HK-2 (cell line): Measurements from ENCODE around the gene EBF3.

Source experiments
- DNase-seq: peaks from one replicate; pipeline ENCODE4 v3.0.0-alpha.2; 2018; ENCODE audit not compliant: unreplicated experiment

The EBF3 gene

GRCh38 chr10:129945064-129945463 lies 19.0 kb downstream of the EBF3 start:
- DNase-seq, result no peak

- DNase-seq, result no peak
Observed at GRCh38 chr10:129944456-129944855, 19.6 kb downstream of the EBF3 start.

DNA sequence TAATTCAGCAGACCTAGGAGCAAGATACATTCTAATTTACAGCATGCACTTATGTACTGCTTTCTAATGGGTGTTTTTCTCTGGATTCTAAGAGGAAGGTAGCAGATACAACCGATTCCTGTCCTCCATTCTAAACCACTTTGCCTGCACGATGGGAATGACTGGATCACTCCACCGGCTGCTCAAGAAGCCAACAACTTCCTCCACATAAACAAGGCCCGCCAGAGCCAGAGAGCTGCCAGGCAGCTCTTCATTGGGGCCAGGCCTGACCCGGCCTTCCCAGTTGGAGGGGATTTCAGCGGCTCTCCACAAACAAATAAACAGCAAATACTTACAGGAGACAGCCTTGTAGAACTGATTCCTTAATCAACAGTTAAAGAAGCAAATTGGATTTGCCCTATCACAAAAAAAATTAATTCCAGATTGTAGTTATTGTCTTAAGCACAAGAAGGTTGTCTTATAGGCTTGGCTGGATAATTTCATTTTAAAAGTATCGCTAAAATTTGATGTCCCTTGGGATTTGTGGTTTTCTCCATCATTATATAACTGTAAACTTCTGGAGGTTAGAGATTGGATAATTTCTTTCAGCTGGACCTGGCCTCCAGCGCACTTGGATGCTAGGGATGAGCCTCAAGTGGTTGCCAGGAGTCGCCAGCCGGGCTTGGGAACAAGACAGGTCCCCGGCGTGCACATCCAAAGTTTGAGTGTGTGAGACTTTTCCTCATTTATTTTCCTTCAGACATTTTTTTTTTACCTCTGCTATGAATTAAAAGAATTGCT lies 20.9 kb downstream of the EBF3 start:
- DNase-seq, result no peak

- DNase-seq, result no peak
Observed at GRCh38 chr10:129942391-129942790, 21.7 kb downstream of the EBF3 start.

GRCh38 chr10:129942019-129942277 lies 22.1 kb downstream of the EBF3 start:
- no peak for DNase-seq

- no peak for DNase-seq
Observed at GRCh38 chr10:129941199-129942018, 22.7 kb downstream of the EBF3 start.

DNA sequence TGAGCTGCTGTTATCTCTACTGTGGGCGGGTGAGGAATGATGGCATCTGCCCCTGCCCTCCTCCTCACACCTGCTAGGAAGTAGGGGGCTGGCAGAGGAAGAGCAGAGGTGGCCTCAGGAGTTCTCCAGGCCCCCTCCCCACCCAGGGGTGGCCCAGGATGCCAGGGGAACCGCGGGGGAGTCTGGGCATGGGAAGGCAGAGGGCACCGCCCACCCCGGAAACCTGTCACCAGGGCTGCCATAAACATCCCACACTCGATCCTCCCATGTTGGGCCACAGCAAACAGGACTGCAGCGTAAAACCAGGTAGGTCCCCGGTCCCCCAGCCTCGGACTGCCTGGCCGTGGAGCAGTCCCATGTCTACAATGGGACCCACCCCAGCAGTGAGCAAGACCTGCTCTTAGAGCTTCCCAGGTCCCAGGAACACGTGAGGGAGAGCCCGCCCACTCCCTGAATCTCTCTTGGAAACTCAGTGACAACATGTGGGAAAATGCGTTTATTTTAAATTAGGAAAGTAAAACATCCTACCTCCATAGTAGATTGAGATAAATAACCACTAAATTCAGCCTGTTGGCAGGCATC lies 23.4 kb downstream of the EBF3 start:
- DNase-seq, result no peak

GRCh38 chr10:129939416-129940275 lies 24.4 kb downstream of the EBF3 start:
- DNase-seq, result no peak

DNA sequence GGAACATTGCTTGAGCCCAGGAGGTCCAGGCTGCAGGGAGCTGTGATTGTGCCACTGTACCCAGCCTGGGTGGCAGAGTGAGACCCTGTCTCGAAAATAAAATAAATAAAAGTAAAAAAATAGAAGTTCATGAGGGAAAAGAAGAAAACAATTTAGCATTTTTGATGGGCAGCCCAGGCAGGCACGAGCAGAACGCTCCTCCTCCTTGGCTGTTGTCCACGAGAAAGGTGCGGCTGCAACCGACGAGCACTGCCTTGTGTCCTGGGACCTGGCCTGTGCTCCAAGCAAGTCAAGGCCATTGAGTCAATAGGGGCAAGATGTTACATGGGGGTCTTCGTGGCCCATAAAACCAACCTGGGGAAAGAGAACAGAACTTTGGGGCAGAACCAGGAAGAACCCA lies 25.6 kb downstream of the EBF3 start:
- DNase-seq, result no peak

- no peak for DNase-seq
Observed at GRCh38 chr10:129937351-129937751, 26.7 kb downstream of the EBF3 start.

- no peak for DNase-seq
Observed at GRCh38 chr10:129936923-129937300, 27.2 kb downstream of the EBF3 start.

- no peak for DNase-seq
Observed at GRCh38 chr10:129936266-129936922, 27.7 kb downstream of the EBF3 start.

GRCh38 chr10:129935867-129936152 lies 28.3 kb downstream of the EBF3 start:
- no peak for DNase-seq

DNA sequence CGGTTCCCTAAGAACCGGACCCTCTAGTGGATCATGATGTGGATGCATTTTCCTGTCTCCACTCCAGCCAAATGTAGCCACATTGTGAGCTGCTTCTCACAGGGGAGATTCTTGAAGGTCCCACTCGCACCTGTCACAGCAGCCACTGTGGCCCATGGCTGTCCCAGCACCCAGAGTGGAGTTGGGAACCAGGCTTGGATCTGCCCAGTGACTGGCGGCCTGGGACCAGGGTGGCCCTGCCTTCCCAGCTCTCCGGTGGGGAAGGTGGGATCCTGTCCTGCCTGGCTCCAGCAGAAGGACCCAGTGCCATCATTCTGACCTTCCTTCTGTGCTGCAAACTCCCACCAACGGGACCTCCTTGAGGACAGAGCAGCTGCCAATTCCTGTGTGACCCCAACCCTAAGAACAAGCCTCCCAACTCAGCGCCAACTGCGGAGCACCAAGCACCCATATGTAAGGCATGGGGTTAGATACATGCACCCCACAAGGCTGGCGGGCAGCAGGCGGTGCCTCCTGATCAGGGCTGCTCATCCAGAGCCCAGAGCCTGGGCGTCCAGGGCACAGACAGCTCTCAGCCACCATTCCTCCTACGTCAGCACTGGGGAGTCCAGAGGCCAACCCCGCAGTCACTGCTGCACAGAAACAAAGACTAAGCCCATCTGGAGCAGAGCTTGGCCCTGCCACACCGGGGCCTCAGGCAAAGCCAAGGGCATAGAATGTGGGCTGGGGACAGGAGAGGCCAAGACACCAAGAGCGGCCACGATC lies 28.8 kb downstream of the EBF3 start:
- no peak for DNase-seq

- DNase-seq, result no peak
Observed at GRCh38 chr10:129934196-129934925, 29.7 kb downstream of the EBF3 start.

DNA sequence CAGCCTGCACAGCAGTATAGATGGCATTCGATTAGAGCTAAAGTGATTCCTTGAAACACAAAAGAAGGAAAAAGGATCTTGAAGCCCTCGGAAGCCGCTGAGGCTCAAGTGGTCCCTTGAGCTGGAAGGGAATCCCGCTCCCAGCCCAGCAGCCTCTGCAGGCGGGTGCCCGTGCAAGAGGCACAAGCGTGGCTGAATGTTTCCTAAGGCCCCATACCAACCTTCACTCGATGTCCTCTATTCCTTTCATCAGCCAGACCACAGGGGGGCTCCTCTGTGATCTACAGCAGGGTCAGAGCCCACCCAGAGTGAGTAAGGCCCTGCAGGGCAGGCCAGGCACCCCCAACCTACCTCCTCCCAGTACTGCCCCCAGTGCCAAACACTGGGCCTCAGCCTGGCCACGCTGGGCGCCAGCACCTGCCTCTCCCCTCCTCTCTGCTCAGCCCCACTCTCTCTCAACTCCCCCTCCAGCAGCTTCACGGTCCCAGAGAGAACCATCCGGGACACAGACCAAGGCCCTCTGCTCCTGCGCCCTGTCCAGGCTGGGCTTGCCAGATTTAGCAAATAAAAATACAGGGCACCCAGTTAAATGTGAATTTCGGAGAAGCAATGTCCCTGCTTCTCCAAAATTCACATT lies 30.5 kb downstream of the EBF3 start:
- no peak for DNase-seq

DNA sequence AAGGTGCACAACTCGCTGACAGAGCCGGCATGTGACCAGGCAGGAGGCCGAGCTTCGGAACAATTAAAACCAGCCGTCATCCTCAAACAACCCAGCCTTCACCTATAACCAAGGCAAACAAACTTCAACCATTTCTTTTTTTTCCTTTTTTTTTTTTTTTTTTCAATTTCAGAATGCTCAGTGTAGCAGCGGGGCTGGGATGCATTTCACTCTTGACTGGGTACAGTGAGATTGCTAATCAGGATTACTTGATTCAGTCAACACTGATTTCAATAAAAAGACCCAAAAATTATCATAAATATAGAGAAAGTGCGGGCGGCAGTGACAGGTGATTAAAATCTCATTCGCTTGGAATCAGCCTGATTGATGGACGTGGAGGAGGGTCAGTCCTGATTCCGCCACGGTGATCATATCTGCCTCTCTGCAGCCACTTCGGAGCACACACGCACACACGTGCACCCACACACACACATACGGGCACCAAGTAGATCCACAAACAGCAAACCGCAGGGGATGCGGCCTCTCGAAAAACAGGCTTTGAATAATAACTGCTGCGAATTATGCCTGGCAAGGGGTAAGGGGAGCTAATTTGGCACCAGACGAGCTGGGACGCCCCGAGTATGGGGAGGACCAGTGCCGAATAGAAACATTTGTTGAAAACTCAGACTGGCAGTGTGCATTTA lies 31.2 kb downstream of the EBF3 start:
- DNase-seq, result no peak

- DNase-seq, result no peak
Observed at GRCh38 chr10:129932182-129932581, 31.9 kb downstream of the EBF3 start.
